IMR-90 (cell line): ENCODE results near the gene GRIK1. TPM values are rescaled to one million over a fixed set of nuclear protein-coding genes. Genes with fewer than 3 reads are reported as not detected.

ENCODE experiments used
- ATAC-seq: fragments of 200-7000 bp; cut with Tn5 transposase; 2 replicates; pipeline ENCODE4 v1.9.1; 2020; ENCODE audit warnings: low read depth, mild to moderate bottlenecking, moderate library complexity
- BruUV-seq: library from RNA; stranded (reverse); fragments of 400-500 nt; replicated peaks from 2 replicates; lab custom pipeline; 2021; lab: Mats Ljungman, UMichigan
- CTCF ChIA-PET: fragments of 300-600 bp; formaldehyde crosslinking; extraction: SDS; loops from one replicate; lab custom pipeline; 2021; ENCODE audit warnings: antibody characterized with exemption; lab: Yijun Ruan, JAX
- POLR2A ChIA-PET: fragments of 300-600 bp; sonication (Branson Sonifier 250); formaldehyde crosslinking; loops from one replicate; lab custom pipeline; 2022; ENCODE audit warnings: antibody characterized with exemption; ENCODE audit not compliant: unreplicated experiment; lab: Charles Lee
- DNase-seq: peaks from one replicate; pipeline ENCODE4 v3.0.0; 2013
- H2AFZ ChIP-seq: replicated peaks from 2 replicates; pipeline ENCODE3; 2013; ENCODE audit warnings: low read length, mild to moderate bottlenecking; ENCODE audit not compliant: poor library complexity
- H2AK5ac ChIP-seq: 2 replicates; pipeline ENCODE4 v1.6.1; 2013; ENCODE audit warnings: low read depth, low read length, inconsistent platforms
- H2AK9ac ChIP-seq: replicated peaks from 2 replicates; pipeline ENCODE3; 2013; ENCODE audit warnings: mild to moderate bottlenecking, low read depth, low read length, moderate library complexity; ENCODE audit not compliant: poor library complexity
- H2BK120ac ChIP-seq: 2 replicates; pipeline ENCODE4 v1.6.1; 2013; ENCODE audit warnings: low read depth, low read length, inconsistent platforms
- H2BK15ac ChIP-seq: 3 replicates; pipeline ENCODE4 v1.6.1; 2013; ENCODE audit warnings: low read depth, low read length, inconsistent platforms
- H2BK20ac ChIP-seq: 2 replicates; pipeline ENCODE4 v1.6.1; 2013; ENCODE audit warnings: low read depth, mild to moderate bottlenecking, inconsistent platforms, low read length, moderate library complexity
- H2BK5ac ChIP-seq: 2 replicates; pipeline ENCODE4 v1.6.1; 2013; ENCODE audit warnings: mild to moderate bottlenecking, low read depth, low read length, inconsistent platforms; ENCODE audit not compliant: poor library complexity, severe bottlenecking
- H3K14ac ChIP-seq: replicated peaks from 2 replicates; pipeline ENCODE4 v1.6.1; 2013; ENCODE audit warnings: low read depth, low read length, inconsistent platforms
- H3K18ac ChIP-seq: 2 replicates; pipeline ENCODE4 v1.6.1; 2013; ENCODE audit warnings: low read depth, low read length, control low read depth
- H3K23ac ChIP-seq: 2 replicates; pipeline ENCODE4 v1.6.1; 2013; ENCODE audit warnings: low read depth, low read length, inconsistent platforms
- H3K27ac ChIP-seq: 2 replicates; pipeline ENCODE4 v1.5.1; 2013; ENCODE audit warnings: mild to moderate bottlenecking, control low read depth, low read length; ENCODE audit not compliant: insufficient read depth
- H3K27me3 ChIP-seq: 2 replicates; pipeline ENCODE4 v1.6.1; 2013; ENCODE audit warnings: low read length; ENCODE audit not compliant: control insufficient read depth, insufficient read depth
- H3K36me3 ChIP-seq: 2 replicates; pipeline ENCODE4 v1.6.1; 2013; ENCODE audit warnings: low read length, mixed read lengths; ENCODE audit not compliant: control insufficient read depth, insufficient read depth
- H3K4ac ChIP-seq: 2 replicates; pipeline ENCODE4 v1.6.1; 2013; ENCODE audit warnings: low read depth, low read length, inconsistent platforms
- H3K4me1 ChIP-seq: 2 replicates; pipeline ENCODE4 v1.6.1; 2013; ENCODE audit warnings: low read length, mixed read lengths; ENCODE audit not compliant: control insufficient read depth, insufficient read depth
- H3K4me2 ChIP-seq: 2 replicates; pipeline ENCODE4 v1.6.1; 2013; ENCODE audit warnings: low read depth, mild to moderate bottlenecking, control low read depth, low read length, moderate library complexity
- H3K4me3 ChIP-seq: 2 replicates; pipeline ENCODE4 v1.5.1; 2013; ENCODE audit warnings: low read depth, mild to moderate bottlenecking, control low read depth, low read length, moderate library complexity; ENCODE audit not compliant: insufficient read depth
- H3K56ac ChIP-seq: 2 replicates; pipeline ENCODE4 v1.6.1; 2013; ENCODE audit warnings: low read length, inconsistent platforms; ENCODE audit not compliant: insufficient read depth; ENCODE audit errors: extremely low read depth
- H3K79me1 ChIP-seq, 2 experiments: 2 replicates each; pipeline ENCODE4 v1.6.1; 2013; ENCODE audit warnings: low read length in 2 of 2, inconsistent platforms in 1 of 2, low read depth in 1 of 2
- H3K9ac ChIP-seq: 2 replicates; pipeline ENCODE4 v1.6.1; 2013; ENCODE audit warnings: low read depth, low read length, control low read depth
- H3K9me1 ChIP-seq: 2 replicates; pipeline ENCODE4 v1.6.1; 2013; ENCODE audit warnings: low read length, inconsistent platforms; ENCODE audit not compliant: insufficient read depth
- H3K9me3 ChIP-seq: 2 replicates; pipeline ENCODE4 v1.6.1; 2013; ENCODE audit warnings: low read length; ENCODE audit not compliant: control insufficient read depth, insufficient read depth
- H4K20me1 ChIP-seq: 2 replicates; pipeline ENCODE4 v1.6.1; 2013; ENCODE audit warnings: low read length, inconsistent platforms; ENCODE audit not compliant: insufficient read depth
- H4K5ac ChIP-seq: 2 replicates; pipeline ENCODE4 v1.6.1; 2013; ENCODE audit warnings: mild to moderate bottlenecking, low read depth, low read length, control low read depth
- H4K8ac ChIP-seq, 2 experiments: 2 replicates each; pipeline ENCODE4 v1.6.1; 2013; ENCODE audit warnings: low read depth in 2 of 2, low read length in 2 of 2, control low read depth in 1 of 2, inconsistent platforms in 1 of 2
- H4K91ac ChIP-seq: 2 replicates; pipeline ENCODE4 v1.6.1; 2013; ENCODE audit warnings: low read depth, low read length, inconsistent platforms; ENCODE audit not compliant: insufficient read depth
- BHLHE40 ChIP-seq: fragments of 150-350 bp; IDR thresholded peaks from 2 replicates; pipeline ENCODE4 v1.6.1; 2016; ENCODE audit warnings: mild to moderate bottlenecking, low read depth, low read length
- CEBPB ChIP-seq: IDR thresholded peaks from 2 replicates; pipeline ENCODE4 v1.6.1; 2012; ENCODE audit warnings: low read depth, low read length, improper control_type of control experiment
- CHD1 ChIP-seq: IDR thresholded peaks from 2 replicates; pipeline ENCODE4 v1.6.1; 2012; ENCODE audit warnings: low read depth, low read length, improper control_type of control experiment
- MAFK ChIP-seq: IDR thresholded peaks from 2 replicates; pipeline ENCODE4 v1.6.1; 2012; ENCODE audit warnings: low read depth, low read length, improper control_type of control experiment
- MAZ ChIP-seq: IDR thresholded peaks from 2 replicates; pipeline ENCODE4 v1.6.1; 2012; ENCODE audit warnings: low read depth, mild to moderate bottlenecking, low read length, improper control_type of control experiment, moderate library complexity, borderline replicate concordance
- MXI1 ChIP-seq: IDR thresholded peaks from 2 replicates; pipeline ENCODE4 v1.6.1; 2012; ENCODE audit warnings: low read depth, mild to moderate bottlenecking, low read length, moderate library complexity, borderline replicate concordance
- NFE2L2 ChIP-seq: fragments of 150-350 bp; IDR thresholded peaks from 2 replicates; pipeline ENCODE4 v1.6.1; 2016; ENCODE audit warnings: low read depth, mild to moderate bottlenecking, low read length
- POLR2A ChIP-seq: IDR thresholded peaks from 2 replicates; pipeline ENCODE4 v1.6.1; 2012; ENCODE audit warnings: mild to moderate bottlenecking, low read depth, low read length
- RAD21 ChIP-seq: IDR thresholded peaks from 2 replicates; pipeline ENCODE4 v1.6.1; 2012; ENCODE audit warnings: low read length, improper control_type of control experiment
- RCOR1 ChIP-seq: IDR thresholded peaks from 2 replicates; pipeline ENCODE4 v1.6.1; 2012; ENCODE audit warnings: mild to moderate bottlenecking, low read length, improper control_type of control experiment; ENCODE audit not compliant: insufficient replicate concordance
- RFX5 ChIP-seq: IDR thresholded peaks from 2 replicates; pipeline ENCODE4 v1.8.0; 2012; ENCODE audit warnings: low read depth, mild to moderate bottlenecking, low read length, moderate library complexity
- SMC3 ChIP-seq: fragments of 150-350 bp; IDR thresholded peaks from 2 replicates; pipeline ENCODE4 v1.6.1; 2016; ENCODE audit warnings: low read depth, mild to moderate bottlenecking, antibody characterized with exemption, low read length, moderate library complexity
- WGBS, 2 experiments: methylation state at CpG; one replicate each; pipeline versions ENCODE4 v1.1.5 to v1.1.7; 2013; ENCODE audit warnings: missing lambda C conversion rate in 2 of 2; ENCODE audit not compliant: insufficient read length in 1 of 2; ENCODE audit errors: extremely low coverage in 2 of 2; 5-methylcytosine and 5-hydroxymethylcytosine counted together
- dilution Hi-C: fragments of 300-500 bp; cut with HindIII; formaldehyde crosslinking; loops from one replicate; pipeline ENCODE4 v1.14.3; 2018; ENCODE audit warnings: low sequenced_read_pairs; ENCODE audit not compliant: unreplicated experiment
- in situ Hi-C: fragments of 300-500 bp; cut with MboI; formaldehyde crosslinking; loops from 3 replicates; pipeline ENCODE4 v1.14.3; 2019; ENCODE audit warnings: low sequenced_read_pairs, inconsistent platforms, mixed read lengths
- intact Hi-C: fragments of 100-400 bp; cut with micrococcal nuclease; formaldehyde crosslinking; loops from 2 replicates; pipeline ENCODE4 v1.10.0; 2022
- polyA plus RNA-seq, 3 experiments: library from polyadenylated mRNA; depleted of rRNA; stranded (reverse); fragments of >200 nt; gene quantifications; 2 replicates each; pipeline ENCODE4 v1.2.3, GENCODE V29; 2012; ENCODE audit warnings: low replicate concordance in 1 of 3
- total RNA-seq: library from RNA; depleted of rRNA; stranded (reverse); fragments of >200 nt; gene quantifications from 2 replicates; pipeline ENCODE4 v1.2.3, GENCODE V29; 2012
- TF ChIP-seq, protein P1 (sequence below): fragments of 150-350 bp; IDR thresholded peaks from 2 replicates; pipeline ENCODE4 v1.6.1; 2017; ENCODE audit warnings: mild to moderate bottlenecking, antibody characterized with exemption, low read length, low read depth
- TF ChIP-seq, protein P2 (sequence below): fragments of 150-350 bp; IDR thresholded peaks from 2 replicates; pipeline ENCODE4 v1.6.1; 2016; ENCODE audit warnings: low read depth, mild to moderate bottlenecking, low read length, moderate library complexity, borderline replicate concordance

Gene GRIK1
- total and polyA plus RNA-seq, 2 of the 4 experiments (the other 2 are of a cell fraction): not detected

DNA sequence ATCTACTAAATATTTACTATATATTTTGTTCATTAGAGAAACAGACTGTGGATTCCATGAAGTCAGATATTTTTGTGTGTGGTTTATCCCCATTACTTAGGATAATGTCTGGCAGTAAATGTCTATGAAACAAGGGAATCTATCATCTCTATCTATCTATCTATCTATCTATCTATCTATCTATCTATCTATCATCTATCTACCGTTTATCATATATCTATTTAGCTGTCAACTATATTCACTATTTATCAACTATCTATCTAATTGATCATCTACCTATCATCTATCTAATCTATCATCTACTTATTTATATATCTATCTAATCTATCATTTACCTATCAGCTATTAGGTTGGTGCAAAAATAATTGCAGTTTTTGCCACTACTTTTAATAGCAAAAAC lies 255.7 kb downstream of the GRIK1 start:
- no peak overlapping the region for H3K4me3 ChIP-seq
- H3K23ac ChIP-seq: no peak overlapping the region
- intact Hi-C loops (no loop called here), dilution Hi-C loops (no loop called here), in situ Hi-C loops (no loop called here)
- H2AK9ac ChIP-seq: no peak overlapping the region
- H3K9ac ChIP-seq: no peak overlapping the region
- no peak overlapping the region for H4K91ac ChIP-seq
- H4K5ac ChIP-seq: no peak overlapping the region
- no TSS peak for BruUV-seq
- ATAC-seq (no peak), DNase-seq (no peak)
- H2AK5ac ChIP-seq: no peak overlapping the region
- H3K27ac ChIP-seq: no peak overlapping the region
- TF ChIP-seq, protein P1, sequence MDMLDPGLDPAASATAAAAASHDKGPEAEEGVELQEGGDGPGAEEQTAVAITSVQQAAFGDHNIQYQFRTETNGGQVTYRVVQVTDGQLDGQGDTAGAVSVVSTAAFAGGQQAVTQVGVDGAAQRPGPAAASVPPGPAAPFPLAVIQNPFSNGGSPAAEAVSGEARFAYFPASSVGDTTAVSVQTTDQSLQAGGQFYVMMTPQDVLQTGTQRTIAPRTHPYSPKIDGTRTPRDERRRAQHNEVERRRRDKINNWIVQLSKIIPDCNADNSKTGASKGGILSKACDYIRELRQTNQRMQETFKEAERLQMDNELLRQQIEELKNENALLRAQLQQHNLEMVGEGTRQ: no peak
- no peak for TF ChIP-seq RAD21
- TF ChIP-seq POLR2A: no peak
- no peak for TF ChIP-seq CHD1
- TF ChIP-seq CEBPB: no peak
- no peak for TF ChIP-seq NFE2L2
- no peak for TF ChIP-seq MAFK
- no peak for TF ChIP-seq RCOR1
- TF ChIP-seq MXI1: no peak
- no peak for TF ChIP-seq BHLHE40
- no peak for TF ChIP-seq MAZ
- TF ChIP-seq SMC3: no peak
- no peak for TF ChIP-seq RFX5
- TF ChIP-seq, protein P2, sequence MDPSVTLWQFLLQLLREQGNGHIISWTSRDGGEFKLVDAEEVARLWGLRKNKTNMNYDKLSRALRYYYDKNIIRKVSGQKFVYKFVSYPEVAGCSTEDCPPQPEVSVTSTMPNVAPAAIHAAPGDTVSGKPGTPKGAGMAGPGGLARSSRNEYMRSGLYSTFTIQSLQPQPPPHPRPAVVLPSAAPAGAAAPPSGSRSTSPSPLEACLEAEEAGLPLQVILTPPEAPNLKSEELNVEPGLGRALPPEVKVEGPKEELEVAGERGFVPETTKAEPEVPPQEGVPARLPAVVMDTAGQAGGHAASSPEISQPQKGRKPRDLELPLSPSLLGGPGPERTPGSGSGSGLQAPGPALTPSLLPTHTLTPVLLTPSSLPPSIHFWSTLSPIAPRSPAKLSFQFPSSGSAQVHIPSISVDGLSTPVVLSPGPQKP: no peak
- H3K27me3 ChIP-seq: no peaks in the 10 kb centered on the region
- no peak overlapping the region for H2AFZ ChIP-seq
- H4K20me1 ChIP-seq: no peaks in the 10 kb centered on the region
- H3K56ac ChIP-seq: no peak overlapping the region
- CTCF ChIA-PET: no interaction called here
- no peaks in the 10 kb centered on the region for H3K79me1 ChIP-seq
- no peak overlapping the region for H3K14ac ChIP-seq
- H4K8ac ChIP-seq: no peak overlapping the region
- no peak overlapping the region for H3K4ac ChIP-seq
- H2BK15ac ChIP-seq: no peak overlapping the region
- H2BK120ac ChIP-seq: no peak overlapping the region
- H3K9me1 ChIP-seq: no peaks in the 10 kb centered on the region
- no peaks in the 10 kb centered on the region for H3K36me3 ChIP-seq
- POLR2A ChIA-PET: no interaction called here
- WGBS, 2 experiments: 100% methylated on average over 1 of the region's 1 CpG; no CpG with 5 or more reads in 1 of the 2 experiments
- no peaks in the 10 kb centered on the region for H3K9me3 ChIP-seq
- no peak overlapping the region for H3K4me2 ChIP-seq
- H3K18ac ChIP-seq: no peak overlapping the region
- no peak overlapping the region for H2BK5ac ChIP-seq
- no peaks in the 10 kb centered on the region for H3K4me1 ChIP-seq
- H2BK20ac ChIP-seq: no peak overlapping the region
